ENCODE measurements around the gene DNAJC30. TPM values are rescaled to one million over a fixed set of nuclear protein-coding genes. Genes with fewer than 3 reads are reported as not detected.

The DNAJC30 gene
- total RNA-seq, 3 donors from 2014 or later (not counting 1 experiment from before 2014, with no cell fraction given), result 8.7 to 9.9 (median 9.3) TPM

- WGBS (ENCODE audit: insufficient coverage), result 76% methylated on average over 2 of the region's 2 CpGs
- H3K4me3 ChIP-seq (ENCODE audit: low read length), result no peak overlapping the region
These were observed 40.4 kb downstream of the DNAJC30 start for GRCh38 chr7:73642834-73643233.

GRCh38 chr7:73638911-73639310 is 44.3 kb downstream of the DNAJC30 start:
- TF ChIP-seq CTCF (IDR thresholded peaks at IDR 0.05), result no peak
- Histone ChIP-seq H3K9me3 (ENCODE audit: control insufficient read depth, insufficient read depth, low read length) (no peaks in the 10 kb centered on the region), H3K36me3 (ENCODE audit: control insufficient read depth, insufficient read depth, low read length) (no peaks in the 10 kb centered on the region), H3K4me1 (ENCODE audit: control insufficient read depth, insufficient read depth, low read length) (no peaks in the 10 kb centered on the region), H3K27me3 (ENCODE audit: control insufficient read depth, insufficient read depth, low read length) (peaks cover 3% of the 10 kb centered on the region), H3K4me3 (ENCODE audit: low read length) (no peak overlapping the region), H3K27ac (ENCODE audit: low read length) (no peak overlapping the region)
- no peak for ATAC-seq
- 8% methylated on average over 2 of the region's 3 CpGs for whole genome bisulfite sequencing (ENCODE audit: insufficient coverage)
- Mint-ChIP-seq H3K4me1 (no peaks in the 10 kb centered on the region), H3K36me3 (no peaks in the 10 kb centered on the region), H3K27ac (no peak overlapping the region), H3K27me3 (ENCODE audit: low read depth in 2 of 2) (peaks cover 10 to 13% of the 10 kb centered on the region in 2 donors), H3K9me3 (no peaks in the 10 kb centered on the region), H3K4me3 (no peak overlapping the region)
- no peak for DNase-seq
- intact Hi-C loops (cut with micrococcal nuclease), result no loop called here

More at GRCh38 chr7:73642834-73643233, 40.4 kb downstream of the DNAJC30 start:
- Mint-ChIP-seq H3K4me1 (no peaks in the 10 kb centered on the region), H3K4me3 (no peak overlapping the region), H3K36me3 (no peaks in the 10 kb centered on the region), H3K27ac (no peak overlapping the region), H3K9me3 (no peaks in the 10 kb centered on the region), H3K27me3 (ENCODE audit: low read depth in 2 of 2) (peaks cover 12 to 16% of the 10 kb centered on the region in 2 donors)
- DNase-seq (no peak), ATAC-seq (no peak)
- intact Hi-C loops (cut with micrococcal nuclease), result no loop called here
- Histone ChIP-seq H3K27ac (ENCODE audit: low read length) (no peak overlapping the region), H3K27me3 (ENCODE audit: control insufficient read depth, insufficient read depth, low read length) (peaks cover 9% of the 10 kb centered on the region), H3K4me1 (ENCODE audit: control insufficient read depth, insufficient read depth, low read length) (no peaks in the 10 kb centered on the region), H3K9me3 (ENCODE audit: control insufficient read depth, insufficient read depth, low read length) (no peaks in the 10 kb centered on the region), H3K36me3 (ENCODE audit: control insufficient read depth, insufficient read depth, low read length) (no peaks in the 10 kb centered on the region)
- no peak for TF ChIP-seq CTCF (IDR thresholded peaks at IDR 0.05)

GRCh38 chr7:73635428-73636200 is 47.6 kb downstream of the DNAJC30 start:
- no peak for DNase-seq
- intact Hi-C loops (cut with micrococcal nuclease), result no loop called here
- Mint-ChIP-seq H3K9me3 (no peaks in the 10 kb centered on the region), H3K27ac (no peak overlapping the region), H3K4me1 (no peaks in the 10 kb centered on the region), H3K36me3 (no peaks in the 10 kb centered on the region), H3K27me3 (ENCODE audit: low read depth in 2 of 2) (peaks cover 24 to 29% of the 10 kb centered on the region in 2 donors), H3K4me3 (no peak overlapping the region)
- Histone ChIP-seq H3K9me3 (ENCODE audit: control insufficient read depth, insufficient read depth, low read length) (no peaks in the 10 kb centered on the region), H3K36me3 (ENCODE audit: control insufficient read depth, insufficient read depth, low read length) (no peaks in the 10 kb centered on the region), H3K27ac (ENCODE audit: low read length) (no peak overlapping the region), H3K4me1 (ENCODE audit: control insufficient read depth, insufficient read depth, low read length) (no peaks in the 10 kb centered on the region), H3K27me3 (ENCODE audit: control insufficient read depth, insufficient read depth, low read length) (no peaks in the 10 kb centered on the region), H3K4me3 (ENCODE audit: low read length) (no peak overlapping the region)
- no peak for ATAC-seq
- no peak for TF ChIP-seq CTCF (IDR thresholded peaks at IDR 0.05)
- WGBS (ENCODE audit: insufficient coverage), result 89% methylated on average over 8 of the region's 8 CpGs

GRCh38 chr7:73633844-73634243 is 49.4 kb downstream of the DNAJC30 start:
- TF ChIP-seq CTCF (IDR thresholded peaks at IDR 0.05), result no peak
- ATAC-seq, result no peak
- 81% methylated on average over 8 of the region's 8 CpGs for WGBS (ENCODE audit: insufficient coverage)
- no peak for DNase-seq
- H3K4me1 ChIP-seq (ENCODE audit: control insufficient read depth, insufficient read depth, low read length), result no peaks in the 10 kb centered on the region
- Mint-ChIP-seq H3K27ac (no peak overlapping the region), H3K36me3 (no peaks in the 10 kb centered on the region), H3K27me3 (ENCODE audit: low read depth in 2 of 2) (peaks cover 31 to 33% of the 10 kb centered on the region in 2 donors), H3K9me3 (no peaks in the 10 kb centered on the region), H3K4me1 (no peaks in the 10 kb centered on the region), H3K4me3 (no peak overlapping the region)
- no peaks in the 10 kb centered on the region for H3K36me3 ChIP-seq (ENCODE audit: control insufficient read depth, insufficient read depth, low read length)
- intact Hi-C loops (cut with micrococcal nuclease), result no loop called here
- H3K4me3 ChIP-seq (ENCODE audit: low read length), result no peak overlapping the region
- H3K27me3 ChIP-seq (ENCODE audit: control insufficient read depth, insufficient read depth, low read length), result peaks cover 3% of the 10 kb centered on the region
- H3K9me3 ChIP-seq (ENCODE audit: control insufficient read depth, insufficient read depth, low read length), result no peaks in the 10 kb centered on the region
- H3K27ac ChIP-seq (ENCODE audit: low read length), result no peak overlapping the region

Measured in natural killer cell (primary cell).